ENCODE data around the gene TLX1.

TLX1 gene

DNA sequence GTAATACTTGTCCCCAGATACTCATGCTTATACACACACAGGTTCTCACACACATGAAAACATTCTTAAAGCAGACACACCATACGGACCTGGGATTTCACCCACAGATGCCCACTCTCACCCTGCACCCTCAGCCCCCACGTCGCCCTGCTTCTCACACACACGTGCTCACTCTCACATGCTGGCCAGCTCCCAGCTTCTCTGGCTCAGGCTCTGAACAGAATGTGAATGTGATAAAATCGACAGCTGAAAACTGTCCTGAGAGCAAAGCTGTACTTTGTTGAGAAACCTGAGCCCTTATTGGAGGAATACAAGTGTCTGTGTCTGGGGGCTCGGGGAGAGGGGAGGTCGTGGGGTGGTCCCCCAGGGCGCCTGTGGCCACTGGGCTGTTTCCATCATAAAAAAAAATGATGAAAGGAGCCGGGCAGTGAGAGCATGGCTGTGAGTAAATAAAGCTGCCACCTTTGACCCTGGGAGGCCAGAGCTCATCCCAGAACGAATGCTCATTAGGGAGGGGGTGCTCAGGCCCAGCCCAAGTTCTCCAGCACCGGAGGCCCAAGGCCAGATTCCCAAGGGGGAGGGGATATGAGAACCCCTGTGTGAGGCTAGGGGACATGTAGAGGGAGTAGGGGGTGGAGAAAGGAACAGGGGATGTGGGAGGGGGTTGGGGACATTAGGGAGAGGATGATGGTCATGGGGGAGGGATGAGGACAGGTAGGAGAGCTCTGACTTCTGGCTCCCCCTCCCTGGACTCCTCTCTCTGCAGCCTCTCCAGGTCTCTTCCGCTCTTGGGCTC is 18.1 kb upstream of the TLX1 start:
- DNase-seq (ENCODE audit: low read depth, low spot score): no peak

DNA sequence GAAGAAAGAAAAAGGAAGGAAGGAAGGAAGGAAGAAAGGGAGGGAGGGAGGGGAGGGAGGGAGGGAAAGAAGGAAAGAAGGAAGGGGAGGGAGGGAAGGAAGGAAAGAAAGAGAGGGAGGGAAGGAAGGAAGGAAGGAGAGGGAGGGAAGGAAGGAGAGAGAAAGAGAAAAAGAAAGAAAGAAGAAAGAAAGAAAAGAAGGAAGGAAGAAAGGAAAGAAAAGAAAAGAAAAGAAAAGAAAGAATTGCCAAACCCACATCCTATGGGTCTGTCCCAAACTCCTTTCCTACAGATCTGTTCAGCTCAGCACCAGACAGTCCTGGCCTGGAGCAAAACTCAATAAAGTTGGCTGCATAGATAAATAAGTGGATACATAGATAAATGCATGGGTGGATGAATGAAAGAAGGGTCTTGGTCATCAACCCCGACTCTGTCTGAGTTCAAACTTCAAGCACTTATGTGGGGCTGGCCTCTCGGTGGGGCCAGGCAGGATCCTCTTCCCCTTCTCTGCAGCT is 17.2 kb upstream of the TLX1 start:
- no peak for DNase-seq (ENCODE audit: low read depth, low spot score)

DNA sequence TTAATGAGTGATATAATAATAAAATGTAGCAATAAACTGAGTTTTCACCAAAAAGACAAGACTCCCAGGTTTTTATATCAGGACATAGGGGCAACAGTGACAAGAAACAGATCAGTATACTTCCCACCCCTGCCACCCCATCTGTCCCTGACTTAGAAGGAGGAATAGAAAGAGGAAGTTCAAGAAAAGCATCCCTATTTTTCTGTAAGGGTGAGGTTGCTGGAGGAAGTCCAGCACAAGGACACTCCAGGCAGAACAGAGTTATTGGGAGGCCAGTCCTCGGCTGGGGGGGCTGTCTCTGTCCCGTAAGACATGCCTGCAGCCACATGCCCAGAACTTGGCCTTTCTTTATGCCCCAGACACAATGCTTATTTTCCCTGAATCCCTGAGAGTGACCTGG is 16.5 kb upstream of the TLX1 start:
- no peak for DNase-seq (ENCODE audit: low read depth, low spot score)

DNA sequence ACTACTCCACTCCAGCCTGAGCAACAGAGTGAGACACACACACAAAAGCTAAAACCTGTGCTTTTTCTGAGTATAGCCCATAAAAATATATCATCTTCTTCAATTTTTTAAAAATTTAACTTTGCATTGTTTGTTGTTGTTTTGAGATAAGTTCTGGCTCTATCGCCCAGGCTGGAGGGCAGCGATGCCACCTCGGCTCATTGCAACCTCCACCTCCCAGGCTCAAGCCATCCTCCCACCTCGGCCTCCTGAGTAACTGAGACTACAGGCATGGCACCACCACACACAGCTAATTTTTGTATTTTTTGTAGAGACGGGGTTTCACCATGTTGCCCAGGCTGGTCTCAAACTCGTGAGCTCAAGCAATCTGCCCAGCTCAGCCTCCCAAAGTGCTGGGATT is 14.3 kb upstream of the TLX1 start:
- DNase-seq (ENCODE audit: low read depth, low spot score): no peak

DNA sequence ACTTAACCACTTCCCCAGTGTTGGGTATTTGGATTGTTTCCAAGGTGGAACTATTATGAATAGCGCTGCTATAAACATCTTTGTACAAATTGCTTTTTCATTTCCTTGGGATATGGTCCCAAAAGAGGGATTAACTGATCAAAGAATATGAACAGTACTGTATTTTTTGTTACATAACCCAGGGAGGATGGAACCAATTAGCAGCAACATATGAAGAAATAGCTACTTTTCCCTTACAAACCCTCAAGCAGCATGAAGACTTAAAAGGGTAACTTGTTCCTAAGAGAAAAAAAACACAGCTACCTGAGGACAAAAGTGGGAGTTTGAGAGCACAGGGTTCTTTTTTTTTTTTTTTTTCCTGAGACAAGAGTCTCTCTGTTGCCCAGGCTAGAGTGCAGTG is 13.1 kb upstream of the TLX1 start:
- no peak for DNase-seq (ENCODE audit: low read depth, low spot score)

DNA sequence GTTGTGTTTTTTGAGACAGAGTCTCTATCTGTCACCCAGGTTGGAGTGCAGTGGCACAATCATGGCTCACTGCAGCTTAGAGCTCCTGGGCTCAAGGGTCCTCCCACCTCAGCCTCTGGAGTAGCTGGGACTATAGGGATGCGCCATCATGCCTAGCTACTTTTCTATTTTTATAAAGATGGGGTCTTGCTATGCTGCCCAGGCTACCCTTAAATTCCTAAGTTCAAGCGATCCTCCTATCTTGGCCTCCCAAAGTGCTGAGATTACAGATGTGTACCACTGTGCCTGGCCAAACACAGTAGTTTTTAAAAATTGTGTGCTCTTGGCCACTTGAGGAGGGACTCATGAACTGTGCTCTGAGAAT is 10.6 kb upstream of the TLX1 start:
- no peak for DNase-seq (ENCODE audit: low read depth, low spot score)

DNA sequence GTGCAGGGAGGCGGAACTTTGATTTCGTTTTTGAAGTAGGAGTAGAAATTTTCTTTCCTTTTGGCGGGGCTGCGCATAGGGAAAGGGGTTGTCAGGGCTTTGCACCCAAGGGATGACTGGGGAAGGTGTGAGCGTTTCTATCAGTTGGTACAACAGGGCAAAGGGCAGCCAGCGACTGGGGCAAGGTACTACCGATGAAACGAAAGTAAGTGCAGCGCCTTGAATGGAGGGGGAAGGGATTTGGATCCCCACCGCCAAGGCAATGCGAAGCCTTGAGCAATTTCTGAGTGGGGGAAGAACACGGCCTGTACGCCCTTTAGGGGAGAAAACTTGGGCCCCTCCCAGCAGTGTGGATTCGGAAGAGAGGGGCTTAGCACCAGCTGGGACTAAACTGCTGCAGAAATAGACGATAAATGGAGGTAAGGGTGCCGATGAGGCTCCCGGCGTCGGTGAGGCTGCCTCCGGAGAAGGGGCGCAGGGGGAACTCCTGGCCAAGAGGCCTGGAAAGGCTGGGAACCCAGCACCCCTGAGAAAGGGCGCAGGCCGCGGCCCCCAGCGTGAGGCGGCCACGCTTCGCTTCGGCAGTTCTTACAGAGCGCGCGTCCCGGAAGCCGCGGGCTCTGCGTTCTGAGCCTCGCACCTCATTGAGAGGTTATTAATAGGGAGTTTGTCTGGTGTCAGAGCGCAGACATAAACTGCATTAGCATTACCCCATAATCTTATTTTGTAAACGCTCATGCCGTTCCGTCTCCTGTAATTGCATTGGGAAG is 10.0 kb upstream of the TLX1 start:
- no peak for DNase-seq (ENCODE audit: low read depth, low spot score)

DNA sequence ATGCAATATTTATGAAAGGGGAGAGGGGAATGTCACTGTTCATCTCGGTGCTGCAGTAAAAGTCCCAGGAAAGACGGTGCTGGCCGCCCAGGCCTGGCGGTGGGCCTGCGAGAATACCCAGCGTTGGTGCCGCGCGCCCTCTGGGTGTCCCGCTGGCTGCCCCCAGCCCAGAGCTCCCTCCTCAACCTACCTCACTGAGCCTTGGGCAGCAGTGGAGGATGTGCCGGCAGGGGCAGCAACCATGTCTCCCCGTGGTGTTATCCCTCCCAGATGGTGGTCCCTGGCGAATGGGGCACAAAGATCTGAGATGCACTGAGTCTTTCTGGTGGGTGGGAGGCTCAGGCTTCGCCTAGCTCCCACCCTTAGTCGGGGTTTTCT is 9.5 kb upstream of the TLX1 start:
- DNase-seq (ENCODE audit: low read depth, low spot score): no peak

DNA sequence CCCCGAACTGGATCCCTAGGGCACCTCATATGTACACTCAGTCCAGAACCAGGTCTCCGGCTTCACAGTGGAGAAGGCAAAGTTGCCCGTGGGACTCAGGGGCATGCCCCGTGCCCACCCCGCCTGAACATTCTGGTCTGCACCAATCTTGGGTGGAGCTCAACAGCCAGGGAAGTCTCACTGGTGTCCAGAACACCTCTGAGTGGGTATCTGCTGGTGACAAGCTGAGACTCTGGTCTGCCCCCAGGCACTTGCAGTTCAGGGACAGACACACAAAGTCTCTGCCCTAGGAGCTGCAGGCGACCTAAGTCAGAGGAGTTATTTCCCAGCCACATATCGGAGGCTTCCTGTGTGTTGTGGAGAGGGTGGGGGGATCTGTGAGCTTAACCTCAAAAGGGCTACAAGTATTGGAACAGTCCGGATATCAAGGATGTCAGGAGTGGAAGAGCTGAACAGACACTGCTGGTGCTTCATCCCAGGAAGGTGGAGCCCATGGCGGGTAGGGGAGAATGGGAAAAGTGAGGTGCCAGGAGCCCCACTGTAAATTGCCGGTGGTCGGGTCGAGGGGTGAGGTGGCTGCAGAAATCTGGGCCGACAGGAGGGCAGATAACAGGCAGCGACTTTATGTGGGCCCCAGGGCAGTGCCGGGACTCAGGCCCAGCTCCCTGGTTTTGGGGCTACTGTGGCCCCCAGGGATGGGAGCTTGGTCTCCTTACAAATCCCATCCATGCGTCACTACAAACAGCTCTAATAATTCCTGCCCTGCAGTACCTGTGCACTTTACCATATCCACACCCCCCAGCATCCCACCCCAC is 8.6 kb upstream of the TLX1 start:
- no peak for DNase-seq (ENCODE audit: low read depth, low spot score)

DNA sequence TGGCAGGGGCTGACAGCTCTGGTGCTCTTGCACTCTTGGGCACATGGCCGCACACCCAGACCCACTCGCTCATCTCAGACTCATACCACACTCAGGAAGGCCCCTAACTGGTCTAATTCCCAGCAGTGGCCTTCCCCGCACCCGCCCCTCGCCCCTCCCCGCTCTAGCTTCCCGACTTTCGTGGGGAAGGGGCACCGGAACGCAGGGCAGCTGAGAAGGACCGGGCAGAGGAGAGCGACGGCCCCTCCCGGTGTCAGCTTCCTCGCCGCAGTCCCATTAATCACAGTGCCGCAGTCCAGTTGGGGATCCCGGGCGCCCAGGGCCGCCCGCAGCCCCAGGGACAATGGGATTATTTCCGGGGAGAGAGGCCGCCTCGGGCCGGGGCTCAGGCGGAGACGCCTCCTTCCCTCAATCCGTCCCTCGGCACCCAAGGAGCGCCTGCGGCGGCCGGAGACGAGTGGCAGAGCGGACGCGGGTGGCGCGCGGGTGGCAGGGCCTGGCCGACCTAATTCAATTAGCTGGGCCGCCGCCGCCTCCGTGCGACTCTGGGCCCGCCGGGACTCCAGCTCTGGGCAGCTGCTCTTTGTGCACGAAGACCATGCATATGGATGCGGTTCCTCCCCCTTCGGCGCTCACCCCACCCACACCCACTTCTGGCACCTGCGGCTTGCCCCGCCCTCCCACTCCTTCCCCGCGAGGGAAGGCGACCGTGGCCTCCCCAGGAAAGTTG is 7.8 kb upstream of the TLX1 start:
- DNase-seq (ENCODE audit: low read depth, low spot score): no peak

DNA sequence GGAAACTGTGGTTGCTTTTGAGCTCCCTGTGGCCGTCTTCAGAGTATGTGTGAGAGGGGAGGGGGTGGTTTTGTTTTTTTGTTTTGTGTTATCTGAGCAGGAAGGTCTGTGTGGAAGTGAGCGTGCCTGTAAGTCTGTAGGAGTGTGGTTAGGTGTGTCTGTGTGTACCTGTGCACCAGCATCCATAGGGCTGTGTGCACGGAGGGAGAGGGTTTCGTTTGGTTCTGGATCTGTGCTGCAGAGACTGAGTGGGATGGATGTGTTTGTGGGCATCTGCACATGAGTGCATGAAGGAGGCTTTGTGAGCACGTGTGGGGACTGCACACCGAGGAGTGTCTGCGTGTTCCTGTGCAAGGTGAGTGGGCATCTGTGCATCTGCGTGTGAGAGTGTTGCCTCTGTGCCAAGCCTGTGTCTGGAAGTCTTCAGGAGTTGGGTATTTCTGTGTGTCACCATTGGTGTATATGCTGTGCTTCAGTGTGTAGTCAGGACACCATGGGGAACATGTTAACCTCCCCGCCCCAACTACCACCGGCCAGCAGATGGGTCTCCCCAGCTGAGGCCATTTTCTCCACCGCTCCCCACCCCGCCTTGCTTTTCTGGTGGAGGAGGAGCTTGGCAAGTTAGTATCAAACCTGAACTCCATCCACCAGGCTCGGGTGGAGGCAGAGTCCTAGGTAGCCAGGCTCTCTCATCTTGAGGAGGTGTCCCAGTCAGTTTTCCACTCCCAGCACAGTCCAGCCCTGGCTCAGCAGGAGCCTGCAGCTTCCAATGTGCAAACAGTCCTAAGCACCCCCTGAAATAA is 7.1 kb upstream of the TLX1 start:
- no peak for DNase-seq (ENCODE audit: low read depth, low spot score)

DNA sequence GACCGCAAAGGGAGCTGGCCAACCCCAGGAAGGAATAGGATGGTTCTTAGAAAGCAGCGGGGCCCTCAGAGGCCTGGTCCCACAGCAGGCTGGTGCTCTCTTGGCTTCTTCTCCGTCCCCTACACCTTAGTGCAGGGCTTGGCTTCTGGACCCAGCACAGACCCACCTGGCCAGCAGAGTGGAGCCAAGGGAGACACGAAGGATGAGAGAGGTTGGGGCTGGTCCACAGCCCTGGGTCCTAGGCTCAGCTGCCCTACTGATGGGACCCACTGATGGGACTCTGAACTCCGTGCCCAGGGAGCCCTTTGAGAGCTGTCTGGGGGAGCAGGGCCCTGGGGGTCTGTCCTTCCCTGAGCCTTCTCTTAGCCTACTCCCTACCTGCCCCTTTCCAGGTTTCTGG is 6.2 kb upstream of the TLX1 start:
- no peak for DNase-seq (ENCODE audit: low read depth, low spot score)

DNA sequence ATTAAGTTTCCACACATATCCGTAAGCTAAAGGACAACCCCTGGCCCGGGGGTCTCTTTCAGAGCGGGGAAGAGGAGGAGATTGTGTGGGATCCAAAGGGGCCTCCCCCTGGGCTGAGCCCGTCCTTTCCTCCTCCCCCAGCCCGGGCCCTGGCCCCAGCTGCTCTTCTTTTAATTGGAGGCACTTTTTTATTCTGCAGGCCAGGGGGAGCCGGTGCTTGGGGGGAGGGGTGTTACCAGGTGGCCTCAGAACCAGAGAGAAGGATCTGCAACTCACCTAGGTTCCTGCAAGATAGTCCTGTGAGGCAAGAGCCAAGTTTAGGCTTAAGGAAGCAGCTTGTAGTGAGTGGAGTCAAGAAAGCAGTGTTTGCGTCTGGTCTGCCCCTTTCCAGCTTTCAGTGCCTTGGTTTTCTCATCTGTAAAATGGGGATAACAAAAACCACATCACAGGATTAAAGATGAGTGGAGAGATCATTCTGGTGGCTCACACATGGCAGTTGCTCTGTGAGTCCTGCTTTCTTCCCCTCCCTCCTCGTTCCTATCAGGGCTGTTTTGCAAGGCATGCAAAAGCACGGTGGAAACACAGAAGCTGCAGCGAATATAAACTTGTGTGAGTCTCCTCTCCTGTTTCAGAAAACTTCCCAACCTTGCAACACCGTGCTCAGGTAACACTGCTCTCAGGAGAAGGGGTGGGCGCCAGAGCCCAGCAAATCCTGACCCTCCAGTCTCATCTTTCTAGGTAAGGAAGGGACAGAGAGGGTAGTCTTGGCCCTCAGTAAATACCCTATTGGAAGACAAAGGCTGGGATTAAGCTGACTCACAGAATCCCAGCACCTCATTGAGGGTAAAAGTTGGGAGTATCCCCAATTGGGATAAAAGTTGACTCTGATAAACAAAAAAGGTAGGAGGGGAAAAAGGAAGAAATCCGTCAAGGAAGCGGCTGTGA is 4.1 kb upstream of the TLX1 start:
- DNase-seq (ENCODE audit: low read depth, low spot score): no peak

DNA sequence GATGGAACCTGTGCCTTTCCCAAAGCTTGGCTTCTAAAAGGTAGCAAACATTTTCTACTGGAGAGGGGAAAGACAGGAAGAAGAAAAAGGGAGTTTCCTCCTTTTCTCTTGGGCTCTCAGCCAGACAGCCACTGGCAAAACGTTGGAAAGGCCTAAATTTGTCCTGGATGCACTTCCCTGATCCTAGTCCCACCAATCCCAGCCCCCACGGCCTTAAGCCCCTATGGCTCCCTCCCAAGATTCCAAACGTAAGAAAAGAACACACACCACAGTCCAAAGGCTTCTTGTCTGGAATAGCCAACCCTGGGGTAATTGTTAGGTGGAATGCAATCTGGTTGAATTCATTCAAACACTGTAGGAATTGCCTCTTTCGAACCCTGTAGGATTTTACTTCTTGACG is 959 bp upstream of the TLX1 start:
- DNase-seq (ENCODE audit: low read depth, low spot score): no peak

DNA sequence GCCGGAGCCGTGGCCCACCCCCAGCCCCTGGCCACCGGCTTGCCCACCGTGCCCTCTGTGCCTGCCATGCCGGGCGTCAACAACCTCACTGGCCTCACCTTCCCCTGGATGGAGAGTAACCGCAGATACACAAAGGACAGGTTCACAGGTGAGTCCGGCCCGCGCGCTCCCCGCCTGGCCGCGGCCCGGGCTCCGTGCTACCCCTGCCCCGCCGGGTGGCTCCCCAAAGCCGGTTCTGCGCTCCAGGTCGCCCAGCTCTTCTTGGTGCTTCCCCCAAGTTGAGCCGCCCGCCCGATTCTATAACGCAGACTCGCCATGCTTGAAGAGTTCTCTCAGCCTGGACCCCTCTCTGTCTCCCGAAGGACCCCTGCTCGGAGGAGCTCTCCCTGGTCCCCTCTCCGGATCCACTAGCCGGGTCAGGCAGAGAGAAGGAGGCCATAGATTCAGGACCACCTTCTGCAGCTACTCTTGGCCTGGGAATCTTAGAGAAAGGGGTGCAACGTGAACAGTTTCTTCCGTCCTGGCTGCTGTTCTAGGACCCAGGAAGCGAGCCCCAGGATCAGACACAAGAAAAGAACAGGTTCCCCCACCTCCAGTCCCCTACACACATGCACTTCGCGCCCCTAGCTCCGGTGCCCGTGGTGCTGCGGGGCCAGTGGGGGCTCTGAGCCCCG is 999 bp downstream of the TLX1 start:
- DNase-seq (ENCODE audit: low read depth, low spot score): no peak

DNA sequence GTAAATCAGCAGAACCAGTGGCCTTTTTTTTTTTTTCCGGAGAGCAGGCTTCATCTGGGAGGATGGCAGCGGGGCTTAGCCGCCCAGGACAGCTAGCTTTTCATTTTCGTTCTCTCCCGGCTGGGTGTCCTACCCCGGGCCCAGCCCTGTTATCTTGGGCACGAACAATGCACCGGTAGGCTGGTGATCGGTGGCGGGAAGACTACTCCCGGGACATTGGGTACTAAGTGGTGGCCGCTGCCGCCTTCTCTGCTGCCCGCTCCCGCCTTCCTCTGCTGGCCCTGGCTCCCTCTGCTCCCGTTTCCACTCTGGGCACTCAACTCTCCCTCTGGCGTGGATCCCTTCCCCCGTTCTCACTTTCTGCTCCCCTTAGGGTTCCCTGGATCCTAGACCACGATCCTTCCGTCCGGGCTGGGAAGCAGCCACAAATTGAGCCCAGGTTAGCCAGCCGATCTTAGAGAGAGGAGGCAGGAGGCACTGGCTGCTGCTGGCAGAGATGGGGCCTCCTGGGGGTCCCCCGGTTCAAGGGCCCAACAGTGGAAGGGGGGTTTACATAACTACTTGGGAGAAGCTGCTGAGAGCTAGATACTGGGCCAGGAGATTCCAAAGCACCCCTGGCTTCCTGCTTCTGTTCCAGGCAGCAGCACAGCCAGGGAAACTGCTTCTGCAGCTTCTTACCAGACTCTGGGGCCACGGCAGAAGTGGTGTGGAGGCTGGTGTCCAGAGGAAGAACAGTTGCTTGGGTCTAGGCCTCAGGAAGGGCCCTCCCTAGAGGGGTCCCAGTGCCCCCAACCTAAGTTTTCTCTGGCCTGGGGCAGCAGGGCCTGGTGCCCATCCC is 1.8 kb downstream of the TLX1 start:
- no peak for DNase-seq (ENCODE audit: low read depth, low spot score)

DNA sequence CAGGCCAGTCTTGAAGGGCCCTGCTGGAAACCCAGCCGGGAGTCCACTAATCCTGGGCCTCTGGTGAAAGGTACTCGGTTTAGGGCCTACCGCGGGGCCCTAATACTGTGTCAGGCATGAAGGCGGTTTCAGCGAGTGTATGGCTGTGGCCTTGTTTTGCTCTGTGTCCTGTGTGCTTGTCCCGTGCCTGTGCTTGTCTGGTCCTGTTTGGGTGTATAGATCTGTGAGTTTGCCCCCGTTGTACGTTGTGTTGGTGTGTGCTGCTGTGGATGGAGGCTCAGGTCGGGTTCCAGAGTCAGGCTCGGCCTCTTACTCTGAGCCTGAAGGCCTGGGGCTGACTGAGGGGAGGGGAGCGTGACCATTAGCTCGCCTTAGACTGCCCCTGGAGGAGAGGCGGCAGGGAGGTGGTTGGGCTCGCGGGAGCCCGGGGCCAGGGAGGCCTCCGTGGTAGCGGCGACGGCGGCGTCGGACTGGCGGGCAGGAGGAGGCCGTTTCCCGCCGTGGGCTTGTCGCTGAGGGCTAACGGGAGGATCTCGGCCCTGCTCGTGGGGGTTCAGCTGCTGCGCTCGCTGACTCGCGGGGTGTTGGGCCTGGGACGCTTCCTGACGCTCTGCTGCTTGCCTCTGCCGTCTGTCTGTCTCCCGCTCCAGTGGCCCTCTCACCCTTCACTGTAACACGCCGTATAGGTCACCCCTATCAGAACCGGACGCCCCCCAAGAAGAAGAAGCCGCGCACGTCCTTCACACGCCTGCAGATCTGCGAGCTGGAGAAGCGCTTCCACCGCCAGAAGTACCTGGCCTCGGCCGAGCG is 2.6 kb downstream of the TLX1 start:
- no peak for DNase-seq (ENCODE audit: low read depth, low spot score)

Data from activated naive CD8-positive, alpha-beta T cell treated with anti-CD3 and anti-CD28 coated beads, Interleukin-2, amount 50 U/mL, for 16 hours (primary cell).